HG03575 (cell line): ENCODE results near the gene CNOT3.
"Not testable (repeated sequence)": the region's sequence is repeated elsewhere in the genome, so short reads cannot be mapped to it uniquely, and the experiment has no call there.

Experiments
- ATAC-seq: cut with Tn5 transposase; IDR thresholded peaks from one replicate; pipeline ENCODE4 v1.9.1; 2021; ENCODE audit not compliant: unreplicated experiment, insufficient number of reproducible peaks, low FRiP score; ENCODE audit errors: extremely low read depth

CNOT3 gene

GRCh38 chr19:54137699-54138488, at the start of gene CNOT3:
CNOT3 (plus strand) TSS chr19:54137762; CDS start chr19:54142979, 5,217 bp downstream.
- ATAC-seq, result no peak

GRCh38 chr19:54094426-54095000, 43.0 kb upstream of the CNOT3 start:
- ATAC-seq, result no peak

- ATAC-seq, result no peak
Measured at GRCh38 chr19:54095136-54095858, 42.3 kb upstream of the CNOT3 start.

- not testable (repeated sequence) for ATAC-seq
Measured at GRCh38 chr19:54095859-54096616, 41.5 kb upstream of the CNOT3 start.

GRCh38 chr19:54096617-54097106, 40.9 kb upstream of the CNOT3 start:
- ATAC-seq, result no peak

- no peak for ATAC-seq
Measured at GRCh38 chr19:54099190-54099902, 38.2 kb upstream of the CNOT3 start.

- ATAC-seq, result not testable (repeated sequence)
Measured at GRCh38 chr19:54099903-54100255, 37.7 kb upstream of the CNOT3 start.

GRCh38 chr19:54100561-54100960, 37.0 kb upstream of the CNOT3 start, which contains the start of gene OSCAR:
OSCAR (minus strand) TSS chr19:54100803; CDS start chr19:54100792, 11 bp downstream.
- no peak for ATAC-seq

GRCh38 chr19:54102421-54103169, 35.0 kb upstream of the CNOT3 start, which contains the start of gene NDUFA3:
NDUFA3 (plus strand) TSS chr19:54102855; CDS start chr19:54102879, 24 bp downstream.
- peak; percentile 76 for ATAC-seq

GRCh38 chr19:54104998-54105715, 32.4 kb upstream of the CNOT3 start:
- no peak for ATAC-seq

- ATAC-seq, result no peak
Measured at GRCh38 chr19:54105796-54106195, 31.8 kb upstream of the CNOT3 start.

GRCh38 chr19:54106716-54107115, 30.8 kb upstream of the CNOT3 start:
- ATAC-seq, result no peak

- no peak for ATAC-seq
Measured at GRCh38 chr19:54107876-54108490, 29.6 kb upstream of the CNOT3 start.

- no peak for ATAC-seq
Measured at GRCh38 chr19:54108496-54108895, 29.1 kb upstream of the CNOT3 start.

GRCh38 chr19:54109651-54110050, 27.9 kb upstream of the CNOT3 start:
- no peak for ATAC-seq

- ATAC-seq, result no peak
Measured at GRCh38 chr19:54114340-54115108, 23.0 kb upstream of the CNOT3 start.
